IPS-15b (cell line): ENCODE results near the gene TOM1L2.
"Not testable (repeated sequence)": the region's sequence is repeated elsewhere in the genome, so short reads cannot be mapped to it uniquely, and the experiment has no call there.

Experiments
- H3K27me3 ChIP-seq: one replicate; pipeline ENCODE4 v1.6.1; 2013; ENCODE audit warnings: low read length; ENCODE audit not compliant: control insufficient read depth, insufficient read depth
- H3K36me3 ChIP-seq: one replicate; pipeline ENCODE4 v1.6.1; 2013; ENCODE audit warnings: low read length; ENCODE audit not compliant: control insufficient read depth, insufficient read depth
- H3K4me1 ChIP-seq: one replicate; pipeline ENCODE4 v1.6.1; 2013; ENCODE audit warnings: mild to moderate bottlenecking, low read length; ENCODE audit not compliant: control insufficient read depth, insufficient read depth
- H3K4me3 ChIP-seq: one replicate; pipeline ENCODE4 v1.5.1; 2013; ENCODE audit warnings: low read depth, low read length
- H3K9ac ChIP-seq: one replicate; pipeline ENCODE4 v1.6.1; 2013; ENCODE audit warnings: low read depth, mild to moderate bottlenecking, low read length
- H3K9me3 ChIP-seq: one replicate; pipeline ENCODE4 v1.6.1; 2013; ENCODE audit warnings: mild to moderate bottlenecking, low read length; ENCODE audit not compliant: control insufficient read depth, insufficient read depth

TOM1L2 gene

GRCh38 chr17:17912336-17912735 lies 59.9 kb downstream of the TOM1L2 start:
- H3K27me3 ChIP-seq, H3K9ac ChIP-seq, H3K4me3 ChIP-seq, H3K36me3 ChIP-seq, H3K9me3 ChIP-seq: not testable (repeated sequence)
- peaks cover 15% of the 10 kb centered on the region for H3K4me1 ChIP-seq

- H3K36me3 ChIP-seq: no peaks in the 10 kb centered on the region
- H3K4me1 ChIP-seq: peaks cover 15% of the 10 kb centered on the region
- no peak overlapping the region for H3K4me3 ChIP-seq
- no peaks in the 10 kb centered on the region for H3K9me3 ChIP-seq
- H3K27me3 ChIP-seq: no peaks in the 10 kb centered on the region
- H3K9ac ChIP-seq: no peak overlapping the region
These were observed 61.1 kb downstream of the TOM1L2 start for GRCh38 chr17:17911001-17911613.

- H3K9me3 ChIP-seq: no peaks in the 10 kb centered on the region
- H3K4me3 ChIP-seq: no peak overlapping the region
- no peak overlapping the region for H3K9ac ChIP-seq
- no peaks in the 10 kb centered on the region for H3K36me3 ChIP-seq
- peaks cover 15% of the 10 kb centered on the region for H3K4me1 ChIP-seq
- no peaks in the 10 kb centered on the region for H3K27me3 ChIP-seq
These were observed 62.1 kb downstream of the TOM1L2 start for GRCh38 chr17:17910060-17910459.

GRCh38 chr17:17909078-17909477 lies 63.1 kb downstream of the TOM1L2 start:
- H3K36me3 ChIP-seq: no peaks in the 10 kb centered on the region
- H3K4me1 ChIP-seq: peaks cover 6% of the 10 kb centered on the region
- no peak overlapping the region for H3K4me3 ChIP-seq
- H3K27me3 ChIP-seq: no peaks in the 10 kb centered on the region
- H3K9ac ChIP-seq: no peak overlapping the region
- H3K9me3 ChIP-seq: no peaks in the 10 kb centered on the region

- Histone ChIP-seq H3K4me1 (no peaks in the 10 kb centered on the region), H3K27me3 (no peaks in the 10 kb centered on the region), H3K4me3 (no peak overlapping the region), H3K9ac (no peak overlapping the region), H3K9me3 (no peaks in the 10 kb centered on the region), H3K36me3 (no peaks in the 10 kb centered on the region)
These were observed 64.7 kb downstream of the TOM1L2 start for GRCh38 chr17:17907469-17907868.

- Histone ChIP-seq H3K4me3 (no peak overlapping the region), H3K27me3 (no peaks in the 10 kb centered on the region), H3K9me3 (no peaks in the 10 kb centered on the region), H3K36me3 (no peaks in the 10 kb centered on the region), H3K9ac (no peak overlapping the region), H3K4me1 (no peaks in the 10 kb centered on the region)
These were observed 65.6 kb downstream of the TOM1L2 start for GRCh38 chr17:17906418-17907215.

GRCh38 chr17:17905036-17905320 lies 67.2 kb downstream of the TOM1L2 start:
- Histone ChIP-seq H3K9ac (no peak overlapping the region), H3K36me3 (no peaks in the 10 kb centered on the region), H3K4me1 (no peaks in the 10 kb centered on the region), H3K27me3 (no peaks in the 10 kb centered on the region), H3K9me3 (no peaks in the 10 kb centered on the region), H3K4me3 (no peak overlapping the region)

GRCh38 chr17:17904166-17905035 lies 67.8 kb downstream of the TOM1L2 start:
- H3K27me3 ChIP-seq: no peaks in the 10 kb centered on the region
- H3K9me3 ChIP-seq: no peaks in the 10 kb centered on the region
- H3K4me1 ChIP-seq: no peaks in the 10 kb centered on the region
- H3K36me3 ChIP-seq: no peaks in the 10 kb centered on the region
- no peak overlapping the region for H3K9ac ChIP-seq
- H3K4me3 ChIP-seq: no peak overlapping the region

- H3K27me3 ChIP-seq: no peaks in the 10 kb centered on the region
- H3K4me1 ChIP-seq: no peaks in the 10 kb centered on the region
- no peak overlapping the region for H3K9ac ChIP-seq
- no peaks in the 10 kb centered on the region for H3K9me3 ChIP-seq
- H3K4me3 ChIP-seq: no peak overlapping the region
- no peaks in the 10 kb centered on the region for H3K36me3 ChIP-seq
These were observed 69.3 kb downstream of the TOM1L2 start for GRCh38 chr17:17902877-17903276.

GRCh38 chr17:17902376-17902775 lies 69.8 kb downstream of the TOM1L2 start:
- Histone ChIP-seq H3K4me1 (no peaks in the 10 kb centered on the region), H3K27me3 (no peaks in the 10 kb centered on the region), H3K9me3 (no peaks in the 10 kb centered on the region), H3K36me3 (no peaks in the 10 kb centered on the region), H3K9ac (no peak overlapping the region), H3K4me3 (no peak overlapping the region)

GRCh38 chr17:17900615-17901520 lies 71.3 kb downstream of the TOM1L2 start:
- Histone ChIP-seq H3K9me3 (no peaks in the 10 kb centered on the region), H3K36me3 (no peaks in the 10 kb centered on the region), H3K27me3 (no peaks in the 10 kb centered on the region), H3K4me3 (no peak overlapping the region), H3K9ac (no peak overlapping the region), H3K4me1 (no peaks in the 10 kb centered on the region)
